HepG2 (cell line): ENCODE results near the gene SKA2. TPM values are rescaled to one million over a fixed set of nuclear protein-coding genes. Genes with fewer than 3 reads are reported as not detected.

ENCODE experiments used
- ATAC-seq: fragments of 200-7000 bp; cut with Tn5 transposase; 3 replicates; pipeline ENCODE4 v1.9.1; 2020; ENCODE audit warnings: mild to moderate bottlenecking, moderate library complexity
- BruUV-seq: library from RNA; stranded (reverse); fragments of 400-500 nt; replicated peaks from 2 replicates; lab custom pipeline; 2021; lab: Mats Ljungman, UMichigan
- CTCF ChIA-PET: fragments of 300-600 bp; formaldehyde crosslinking; extraction: SDS; loops from one replicate; lab custom pipeline; 2021; ENCODE audit warnings: low total read pairs, inconsistent platforms, low intra/inter-chr PET ratio; lab: Yijun Ruan, JAX
- POLR2A ChIA-PET: fragments of 350-600 bp; sonication (Branson Sonifier 250); formaldehyde crosslinking; loops from one replicate; lab custom pipeline; 2020; ENCODE audit warnings: antibody characterized with exemption, inconsistent platforms; lab: Yijun Ruan, JAX
- DNase-seq: peaks from one replicate; pipeline ENCODE4 v3.0.0-alpha.2; 2015; ENCODE audit warnings: low spot score
- FAIRE-seq: peaks from 3 replicates; lab custom pipeline; 2011; peaks lifted over from hg19 to GRCh38; lab: Jason Lieb, UNC
- H2AFZ ChIP-seq: one replicate; pipeline ENCODE4 v1.6.1; 2011; ENCODE audit warnings: low read length, inconsistent platforms
- H3K27ac ChIP-seq: fragments of 300-600 bp; 3 replicates; pipeline ENCODE4 v1.8.0; 2011; ENCODE audit warnings: mixed run types, mild to moderate bottlenecking, mixed read lengths, low read length, inconsistent platforms; ENCODE audit not compliant: insufficient read depth; ENCODE audit errors: extremely low read length
- H3K27me3 ChIP-seq, 2 experiments: fragments of 200-600 bp in 1 of 2; 2 replicates in 1 of 2; 3 replicates in 1 of 2; pipeline versions ENCODE4 v1.6.0 to v1.8.0; 2011; ENCODE audit warnings: low read length in 2 of 2, mild to moderate bottlenecking in 2 of 2, moderate library complexity in 2 of 2, inconsistent platforms in 1 of 2; ENCODE audit not compliant: insufficient read depth in 2 of 2, control insufficient read depth in 1 of 2
- H3K36me3 ChIP-seq, 2 experiments: fragments of 200-600 bp in 1 of 2; replicated peaks in 1 of 2; 2 replicates in 1 of 2; 3 replicates in 1 of 2; pipeline versions ENCODE4 v1.5.1 to v1.8.0; 2011; ENCODE audit warnings: low read length in 2 of 2, inconsistent platforms in 1 of 2; ENCODE audit not compliant: insufficient read depth in 2 of 2, control insufficient read depth in 1 of 2
- H3K4me1 ChIP-seq: 2 replicates; pipeline ENCODE4 v1.5.1; 2012; ENCODE audit warnings: low read length, inconsistent platforms; ENCODE audit not compliant: insufficient read depth
- H3K4me2 ChIP-seq: 2 replicates; pipeline ENCODE4 v1.6.0; 2011; ENCODE audit warnings: low read depth, low read length, inconsistent platforms
- H3K4me3 ChIP-seq, 3 experiments: fragments of 200-600 bp in 1 of 3; sonication (generic), shearing (Covaris generic) in 1 of 3; replicated peaks in 1 of 3; 2 replicates each; pipeline ENCODE4 v1.5.1; 2011 to 2016; ENCODE audit warnings: low read length in 3 of 3, inconsistent platforms in 2 of 3, low read depth in 2 of 3, mild to moderate bottlenecking in 2 of 3, control low read depth in 1 of 3, mixed read lengths in 1 of 3; ENCODE audit not compliant: insufficient read depth in 1 of 3
- H3K79me2 ChIP-seq: one replicate; pipeline ENCODE4 v1.6.1; 2011; ENCODE audit warnings: low read length, inconsistent platforms; ENCODE audit not compliant: insufficient read depth
- H3K9ac ChIP-seq: 2 replicates; pipeline ENCODE4 v1.6.0; 2011; ENCODE audit warnings: mild to moderate bottlenecking, low read depth, low read length, inconsistent platforms; ENCODE audit not compliant: insufficient read depth
- H3K9me3 ChIP-seq: 2 replicates; pipeline ENCODE4 v1.5.1; 2012; ENCODE audit warnings: mild to moderate bottlenecking, low read length
- H4K20me1 ChIP-seq: 2 replicates; pipeline ENCODE4 v1.6.0; 2011; ENCODE audit warnings: inconsistent platforms, mild to moderate bottlenecking, low read length, moderate library complexity; ENCODE audit not compliant: insufficient read depth
- CHCHD3 ChIP-seq: sonication (generic); formaldehyde crosslinking; IDR thresholded peaks from 2 replicates; pipeline ENCODE4 v1.8.0; 2022; ENCODE audit warnings: mild to moderate bottlenecking, missing genetic modification reagents, moderate library complexity
- ELF3 ChIP-seq: IDR thresholded peaks from 2 replicates; pipeline ENCODE4 v1.6.1; 2016; ENCODE audit warnings: missing genetic modification reagents, missing compliant biosample characterization
- FOXP1 ChIP-seq, 2 experiments: fragments of 450-650 bp in 1 of 2; IDR thresholded peaks; 2 replicates each; pipeline ENCODE4 v1.6.1; 2017 to 2018; ENCODE audit warnings: antibody characterized with exemption in 1 of 2
- HDAC1 ChIP-seq: sonication (generic); formaldehyde crosslinking; IDR thresholded peaks from 2 replicates; pipeline ENCODE4 v1.5.1; 2020; ENCODE audit warnings: mild to moderate bottlenecking, missing genetic modification reagents
- IKZF1 ChIP-seq: fragments of 450-650 bp; IDR thresholded peaks from 2 replicates; pipeline ENCODE4 v1.7.1; 2016
- KAT8 ChIP-seq: IDR thresholded peaks from 2 replicates; pipeline ENCODE4 v1.6.1; 2016; ENCODE audit warnings: missing genetic modification reagents, missing compliant biosample characterization
- TAF15 ChIP-seq: fragments of 200-400 bp; formaldehyde crosslinking; IDR thresholded peaks from one replicate; pipeline ENCODE4 v1.6.1; 2018; ENCODE audit warnings: mild to moderate bottlenecking, low read depth, low read length; ENCODE audit not compliant: poor library complexity, severe bottlenecking
- ZNF33B ChIP-seq: sonication (generic); formaldehyde crosslinking; IDR thresholded peaks from 2 replicates; pipeline ENCODE4 v1.5.1; 2020; ENCODE audit warnings: mild to moderate bottlenecking, missing genetic modification reagents
- ZNF674 ChIP-seq: sonication (generic); formaldehyde crosslinking; IDR thresholded peaks from 2 replicates; pipeline ENCODE4 v1.5.0; 2020; ENCODE audit warnings: low read depth, mild to moderate bottlenecking, missing genetic modification reagents
- WGBS: methylation state at CpG from one replicate; pipeline ENCODE4 v1.1.6; 2017; ENCODE audit warnings: low lambda C conversion rate; 5-methylcytosine and 5-hydroxymethylcytosine counted together
- in situ Hi-C: cut with HindIII; loops from 2 replicates; pipeline ENCODE4 v1.10.0; 2017; ENCODE audit warnings: low pct_unique_long_range_greater_than_20kb; ENCODE audit not compliant: extremely low pct_ligation_motif_present
- intact Hi-C: fragments of 100-400 bp; cut with micrococcal nuclease; formaldehyde crosslinking; loops from one replicate; pipeline ENCODE4 v1.10.0; 2022; ENCODE audit not compliant: unreplicated experiment
- polyA plus RNA-seq, 8 experiments: library from polyadenylated mRNA; depleted of rRNA in 3 of 8; stranded (reverse) in 7 of 8; unstranded in 1 of 8; fragments of >200 nt; fragmentation: Illumina TruSeq in 4 of 8; extraction: Trizol in 4 of 8; gene quantifications; 2 replicates each; pipeline versions ENCODE4 v1.2.1 to v1.2.3, GENCODE V29; 2011 to 2016; ENCODE audit warnings: low read depth in 4 of 8, missing spikeins in 1 of 8, mixed read lengths in 1 of 8; ENCODE audit not compliant: insufficient read depth in 1 of 8
- total RNA-seq, 5 experiments: library from RNA; depleted of rRNA; stranded (reverse); fragments of >200 nt; fragmentation: Illumina TruSeq; extraction: Trizol; gene quantifications; 2 replicates each; pipeline ENCODE4 v1.2.3, GENCODE V29; 2016; ENCODE audit warnings: low read depth in 1 of 5
- TF ChIP-seq, protein P1 (sequence below): sonication (generic); formaldehyde crosslinking; IDR thresholded peaks from 2 replicates; pipeline ENCODE4 v1.4.0; 2020; ENCODE audit warnings: missing genetic modification reagents, borderline replicate concordance
- TF ChIP-seq, protein P2 (sequence below), 2 experiments: sonication (generic) in 1 of 2; formaldehyde crosslinking in 1 of 2; IDR thresholded peaks; 2 replicates each; pipeline versions ENCODE4 v1.4.0 to v1.6.1; 2018 to 2020; ENCODE audit warnings: missing genetic modification reagents in 2 of 2, borderline replicate concordance in 1 of 2, low read depth in 1 of 2, mild to moderate bottlenecking in 1 of 2, missing biosample characterization in 1 of 2

The SKA2 gene
- total and polyA plus RNA-seq, 2 of the 13 experiments (the other 11 are each of a cell fraction or from before 2014, with no cell fraction given), result 18.6 to 91.8 TPM

DNA sequence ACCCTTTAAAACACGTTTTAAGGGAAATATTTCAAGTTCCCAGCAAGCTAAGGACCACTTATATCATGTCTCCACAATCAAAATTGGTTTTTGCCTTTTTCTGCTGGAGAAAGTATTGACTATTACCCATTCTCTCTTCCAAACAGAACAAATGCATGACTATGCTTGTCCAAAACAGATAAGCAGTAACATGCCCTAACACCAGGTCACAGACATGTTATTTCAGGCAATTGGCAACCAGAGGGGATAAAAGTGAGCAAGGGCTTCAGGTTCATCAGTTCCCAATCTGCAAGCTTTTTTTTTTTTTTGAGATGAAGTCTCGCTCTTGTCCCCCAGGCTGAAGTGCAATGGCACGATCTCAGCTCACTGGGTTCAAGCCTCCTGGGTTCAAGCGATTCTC is 15.0 kb downstream of the SKA2 start:
- WGBS, result 95% methylated on average over 4 of the region's 4 CpGs
- no peaks in the 10 kb centered on the region for H4K20me1 ChIP-seq
- peaks cover 81% of the 10 kb centered on the region for H3K79me2 ChIP-seq
- no peaks in the 10 kb centered on the region for H3K9me3 ChIP-seq
- BruUV-seq, result no TSS peak
- in situ Hi-C loops (no loop called here), intact Hi-C loops (no loop called here)
- CTCF ChIA-PET, result no interaction called here
- H3K4me3 ChIP-seq, result no peak overlapping the region
- H3K9ac ChIP-seq, result no peak overlapping the region
- no peak for DNase-seq
- H3K4me2 ChIP-seq, result no peak overlapping the region
- POLR2A ChIA-PET, result no interaction called here
- no peak overlapping the region for H3K27ac ChIP-seq
- no peak for FAIRE-seq
- H3K27me3 ChIP-seq, result no peaks in the 10 kb centered on the region
- H2AFZ ChIP-seq, result no peak overlapping the region
- H3K36me3 ChIP-seq, result peaks cover 3 to 4% of the 10 kb centered on the region in 2 experiments; a peak in 2 of 5 replicates
- peaks cover 17% of the 10 kb centered on the region for H3K4me1 ChIP-seq
- no peak for ATAC-seq
- no peak for TF ChIP-seq CHCHD3 (CRISPR knock-in tag)
- TF ChIP-seq, protein P1, sequence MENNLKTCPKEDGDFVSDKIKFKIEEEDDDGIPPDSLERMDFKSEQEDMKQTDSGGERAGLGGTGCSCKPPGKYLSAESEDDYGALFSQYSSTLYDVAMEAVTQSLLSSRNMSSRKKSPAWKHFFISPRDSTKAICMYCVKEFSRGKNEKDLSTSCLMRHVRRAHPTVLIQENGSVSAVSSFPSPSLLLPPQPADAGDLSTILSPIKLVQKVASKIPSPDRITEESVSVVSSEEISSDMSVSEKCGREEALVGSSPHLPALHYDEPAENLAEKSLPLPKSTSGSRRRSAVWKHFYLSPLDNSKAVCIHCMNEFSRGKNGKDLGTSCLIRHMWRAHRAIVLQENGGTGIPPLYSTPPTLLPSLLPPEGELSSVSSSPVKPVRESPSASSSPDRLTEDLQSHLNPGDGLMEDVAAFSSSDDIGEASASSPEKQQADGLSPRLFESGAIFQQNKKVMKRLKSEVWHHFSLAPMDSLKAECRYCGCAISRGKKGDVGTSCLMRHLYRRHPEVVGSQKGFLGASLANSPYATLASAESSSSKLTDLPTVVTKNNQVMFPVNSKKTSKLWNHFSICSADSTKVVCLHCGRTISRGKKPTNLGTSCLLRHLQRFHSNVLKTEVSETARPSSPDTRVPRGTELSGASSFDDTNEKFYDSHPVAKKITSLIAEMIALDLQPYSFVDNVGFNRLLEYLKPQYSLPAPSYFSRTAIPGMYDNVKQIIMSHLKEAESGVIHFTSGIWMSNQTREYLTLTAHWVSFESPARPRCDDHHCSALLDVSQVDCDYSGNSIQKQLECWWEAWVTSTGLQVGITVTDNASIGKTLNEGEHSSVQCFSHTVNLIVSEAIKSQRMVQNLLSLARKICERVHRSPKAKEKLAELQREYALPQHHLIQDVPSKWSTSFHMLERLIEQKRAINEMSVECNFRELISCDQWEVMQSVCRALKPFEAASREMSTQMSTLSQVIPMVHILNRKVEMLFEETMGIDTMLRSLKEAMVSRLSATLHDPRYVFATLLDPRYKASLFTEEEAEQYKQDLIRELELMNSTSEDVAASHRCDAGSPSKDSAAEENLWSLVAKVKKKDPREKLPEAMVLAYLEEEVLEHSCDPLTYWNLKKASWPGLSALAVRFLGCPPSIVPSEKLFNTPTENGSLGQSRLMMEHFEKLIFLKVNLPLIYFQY (CRISPR knock-in tag), result no peak
- no peak for TF ChIP-seq TAF15
- no peak for TF ChIP-seq IKZF1
- TF ChIP-seq ZNF674 (CRISPR knock-in tag), result no peak
- no peak for TF ChIP-seq HDAC1 (CRISPR knock-in tag)
- no peak for TF ChIP-seq KAT8
- TF ChIP-seq ELF3, result no peak
- TF ChIP-seq, protein P2, sequence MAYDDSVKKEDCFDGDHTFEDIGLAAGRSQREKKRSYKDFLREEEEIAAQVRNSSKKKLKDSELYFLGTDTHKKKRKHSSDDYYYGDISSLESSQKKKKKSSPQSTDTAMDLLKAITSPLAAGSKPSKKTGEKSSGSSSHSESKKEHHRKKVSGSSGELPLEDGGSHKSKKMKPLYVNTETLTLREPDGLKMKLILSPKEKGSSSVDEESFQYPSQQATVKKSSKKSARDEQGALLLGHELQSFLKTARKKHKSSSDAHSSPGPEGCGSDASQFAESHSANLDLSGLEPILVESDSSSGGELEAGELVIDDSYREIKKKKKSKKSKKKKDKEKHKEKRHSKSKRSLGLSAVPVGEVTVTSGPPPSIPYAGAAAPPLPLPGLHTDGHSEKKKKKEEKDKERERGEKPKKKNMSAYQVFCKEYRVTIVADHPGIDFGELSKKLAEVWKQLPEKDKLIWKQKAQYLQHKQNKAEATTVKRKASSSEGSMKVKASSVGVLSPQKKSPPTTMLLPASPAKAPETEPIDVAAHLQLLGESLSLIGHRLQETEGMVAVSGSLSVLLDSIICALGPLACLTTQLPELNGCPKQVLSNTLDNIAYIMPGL (CRISPR knock-in tag; IDR thresholded peaks at IDR 0.05; ENCODE audit: borderline replicate concordance in 1 of 2, low read depth in 1 of 2), result no peak
- TF ChIP-seq ZNF33B (CRISPR knock-in tag), result no peak
- TF ChIP-seq FOXP1 (IDR thresholded peaks at IDR 0.05), result no peak
- no peak for TF ChIP-seq FOXP1 (CRISPR knock-in tag; IDR thresholded peaks at IDR 0.05)
